Measurements from ENCODE around the gene EIF3I.
"Not testable (repeated sequence)": the region's sequence is repeated elsewhere in the genome, so short reads cannot be mapped to it uniquely, and the experiment has no call there.

EIF3I gene

DNA sequence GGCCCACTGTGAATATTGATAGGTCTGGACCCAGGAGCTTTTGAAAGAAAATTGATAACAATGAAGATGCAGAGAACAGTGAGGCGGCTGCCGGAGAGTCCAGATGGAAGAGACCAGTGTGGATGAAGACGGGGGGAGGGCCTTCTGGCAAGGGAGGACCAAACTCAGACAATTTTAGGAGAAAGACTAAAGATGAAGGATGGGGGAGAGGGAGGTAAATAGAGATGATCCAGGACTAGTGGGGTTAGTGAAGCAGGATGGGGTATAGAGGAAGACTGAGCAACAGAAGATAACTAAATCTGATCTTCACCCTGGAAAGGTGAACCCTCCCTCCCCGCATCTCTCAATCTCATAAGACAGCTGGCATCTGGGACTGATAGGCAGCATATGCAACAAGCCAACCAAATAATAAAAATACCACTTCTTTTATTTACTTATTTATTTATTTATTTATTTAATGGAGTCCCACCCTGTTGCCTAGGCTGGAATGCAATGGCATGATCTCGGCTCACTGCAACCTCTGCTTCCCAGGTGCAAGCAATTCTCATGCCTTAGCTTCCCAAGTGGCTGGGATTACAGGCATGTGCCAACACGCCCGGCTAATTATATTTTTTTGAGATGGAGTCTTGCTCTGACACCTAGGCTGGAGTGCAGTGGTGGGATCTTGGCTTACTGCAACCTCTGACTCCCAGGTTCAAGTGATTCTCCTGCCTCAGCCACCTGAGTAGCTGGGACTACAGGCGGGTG, 10.5 kb downstream of the EIF3I start:
- no peak for DNase-seq

- no peak for DNase-seq
Observed at GRCh38 chr1:32234792-32235191, 12.6 kb downstream of the EIF3I start.

DNA sequence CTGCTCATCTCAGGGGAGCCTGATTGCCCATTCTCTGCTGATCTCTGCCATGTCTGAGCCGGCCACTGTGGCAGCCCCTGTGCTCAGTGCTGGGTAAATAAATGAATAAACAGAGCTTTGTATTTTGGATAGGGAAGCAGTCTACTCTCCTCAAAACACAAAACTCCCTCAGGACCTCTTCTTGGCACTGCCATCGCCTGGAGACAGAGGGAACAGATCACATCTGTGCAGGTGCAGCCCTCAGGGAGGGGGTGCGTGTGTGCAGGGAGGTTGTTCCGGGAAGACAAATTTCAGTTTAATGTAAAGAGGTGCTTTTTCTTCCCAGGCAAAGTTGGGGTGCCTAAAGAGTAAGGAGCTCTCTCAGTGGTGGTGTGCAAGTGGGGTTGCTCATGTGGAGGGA, 17.1 kb downstream of the EIF3I start:
- DNase-seq: no peak

DNA sequence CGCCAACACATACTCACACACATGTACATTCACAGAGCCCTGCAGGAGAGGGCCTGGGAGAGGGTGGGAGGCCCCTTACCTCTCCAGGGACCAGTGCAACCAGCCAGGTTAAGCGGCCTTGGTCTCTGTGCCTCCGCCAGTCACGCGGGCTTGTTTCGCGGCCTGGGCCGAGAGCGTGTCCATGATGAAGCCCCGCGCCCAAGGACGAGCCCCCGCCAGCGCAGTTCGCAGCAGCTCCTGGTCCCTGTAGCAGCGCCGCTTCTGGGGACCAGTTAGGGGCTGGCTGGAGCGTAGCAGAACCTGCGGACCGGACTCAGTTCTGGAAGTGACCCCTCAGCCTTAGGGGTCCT, 17.6 kb downstream of the EIF3I start:
- no peak for DNase-seq

GRCh38 chr1:32240140-32240951, 18.1 kb downstream of the EIF3I start:
- DNase-seq: peak; percentile 9

GRCh38 chr1:32241001-32241763, 19.0 kb downstream of the EIF3I start:
- DNase-seq: no peak

- DNase-seq: no peak
Observed at GRCh38 chr1:32242341-32242851, 20.2 kb downstream of the EIF3I start.

DNA sequence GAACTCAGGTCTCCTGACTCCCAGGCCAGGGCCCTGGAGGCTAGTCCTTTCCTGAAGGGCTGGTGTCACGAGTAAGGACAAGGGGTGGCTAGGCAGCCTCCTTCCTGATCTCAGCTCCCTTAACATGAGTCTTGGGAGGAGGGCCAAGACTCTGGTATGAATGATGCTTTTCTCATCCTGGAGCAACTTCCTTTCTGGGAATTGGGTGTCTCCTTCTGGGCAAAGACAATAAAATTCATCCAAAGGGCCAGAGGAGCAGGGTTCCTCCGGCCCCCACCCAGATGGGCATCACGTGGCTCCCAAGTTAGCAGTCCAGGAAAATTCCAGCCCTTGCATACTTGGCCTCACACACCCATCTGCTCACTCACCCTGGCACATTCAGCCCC, 24.7 kb downstream of the EIF3I start, which contains the start of gene FAM167B:
Gene FAM167B, plus strand, starts transcription at position 335 of the 386 bp plus-strand sequence. CDS start 200 bp downstream, outside the sequence.
- no peak for DNase-seq

DNA sequence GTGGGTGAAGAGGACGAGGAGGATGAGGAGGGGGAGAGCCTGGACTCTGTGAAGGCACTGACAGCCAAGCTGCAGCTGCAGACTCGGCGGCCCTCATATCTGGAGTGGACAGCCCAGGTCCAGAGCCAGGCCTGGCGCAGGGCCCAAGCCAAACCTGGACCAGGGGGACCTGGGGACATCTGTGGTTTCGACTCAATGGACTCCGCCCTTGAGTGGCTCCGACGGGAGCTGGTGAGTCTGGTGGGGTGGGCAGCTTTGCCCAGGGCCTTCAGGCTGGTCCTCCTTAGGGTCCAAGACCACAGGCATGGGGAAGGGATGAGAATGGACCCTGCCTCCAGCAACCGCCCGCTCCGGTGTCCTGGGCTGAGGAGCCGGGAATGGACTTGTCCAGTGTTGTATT, 25.2 kb downstream of the EIF3I start:
- no peak for DNase-seq

DNA sequence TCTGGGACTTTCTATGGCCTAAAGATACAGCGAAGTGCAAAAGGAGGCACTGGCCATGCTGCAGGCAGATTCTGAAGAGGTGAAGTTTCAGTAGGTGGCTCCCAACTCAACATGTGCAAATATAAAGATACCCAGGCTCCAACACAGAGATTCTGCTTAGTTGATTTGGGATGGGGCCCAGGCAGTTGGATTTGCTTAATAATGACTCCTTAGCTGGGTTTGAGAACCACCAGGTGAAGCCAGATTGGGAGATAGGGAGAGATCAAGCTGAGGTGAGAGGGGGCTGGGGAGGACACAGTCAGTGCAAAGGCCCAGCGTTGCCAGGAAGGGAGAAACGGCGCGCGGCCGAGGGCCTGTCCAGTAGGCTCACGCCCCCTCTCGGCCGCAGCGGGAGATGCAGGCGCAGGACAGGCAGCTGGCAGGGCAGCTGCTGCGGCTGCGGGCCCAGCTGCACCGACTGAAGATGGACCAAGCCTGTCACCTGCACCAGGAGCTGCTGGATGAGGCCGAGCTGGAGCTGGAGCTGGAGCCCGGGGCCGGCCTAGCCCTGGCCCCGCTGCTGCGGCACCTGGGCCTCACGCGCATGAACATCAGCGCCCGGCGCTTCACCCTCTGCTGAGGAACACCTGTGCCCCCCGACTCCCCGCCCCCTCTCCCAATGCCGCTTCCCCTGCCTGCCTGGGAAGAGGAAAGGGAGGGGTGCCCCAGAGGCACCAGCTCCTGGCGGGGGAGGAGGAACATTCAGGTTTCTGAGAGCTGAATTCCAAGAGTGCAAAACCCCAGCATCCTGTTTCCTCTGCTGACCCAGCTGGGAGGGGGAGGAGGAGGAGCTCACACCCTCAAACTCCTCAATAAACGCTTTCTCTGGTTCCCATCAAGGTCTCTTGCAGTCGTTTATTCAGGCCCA, 26.0 kb downstream of the EIF3I start:
- peak; percentile 66 for DNase-seq

GRCh38 chr1:32249831-32250525, 27.8 kb downstream of the EIF3I start:
- DNase-seq: no peak

DNA sequence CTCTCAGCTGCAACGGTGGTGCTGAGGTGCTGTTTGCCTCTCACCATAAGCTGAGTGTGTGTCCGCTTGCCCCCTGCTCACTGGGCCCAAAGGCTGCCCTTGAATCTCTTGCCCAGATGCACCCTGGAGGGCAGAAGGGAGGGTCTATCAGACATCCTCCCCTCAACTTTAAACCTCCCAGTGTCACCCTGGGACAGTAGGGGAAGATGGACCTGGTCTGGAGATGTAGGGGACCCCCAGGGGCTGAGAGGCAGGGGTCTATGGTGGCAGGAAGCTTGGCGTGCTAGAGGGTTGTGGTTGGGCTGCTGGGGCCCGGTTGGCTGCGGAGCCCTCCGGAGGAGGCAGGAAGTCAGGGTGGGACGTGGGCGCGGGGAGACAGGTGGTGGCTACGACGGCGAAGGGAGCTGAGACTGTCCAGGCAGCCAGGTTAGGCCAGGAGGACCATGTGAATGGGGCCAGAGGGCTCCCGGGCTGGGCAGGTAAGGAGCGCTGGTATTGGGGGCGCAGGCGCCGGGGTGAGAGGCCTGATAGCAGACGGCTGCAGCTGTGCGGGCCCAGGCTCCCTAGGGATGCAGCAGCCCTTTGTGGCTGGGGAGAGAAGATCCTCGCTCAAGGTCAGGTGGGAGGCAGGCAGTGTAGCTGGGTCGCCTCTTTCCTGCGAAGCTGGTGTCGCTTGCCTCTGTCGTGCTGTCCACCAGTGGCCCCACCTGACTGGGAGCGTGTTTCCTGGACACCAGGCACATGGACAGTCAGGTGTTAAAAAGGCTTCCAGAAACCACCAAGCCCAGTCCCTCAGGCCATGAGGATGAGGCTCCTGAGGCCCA, 28.9 kb downstream of the EIF3I start, which contains the start of gene LCK:
Gene LCK, plus strand, starts transcription at position 373 of the 824 bp plus-strand sequence. CDS start 23,065 bp downstream, outside the sequence.
- no peak for DNase-seq

DNA sequence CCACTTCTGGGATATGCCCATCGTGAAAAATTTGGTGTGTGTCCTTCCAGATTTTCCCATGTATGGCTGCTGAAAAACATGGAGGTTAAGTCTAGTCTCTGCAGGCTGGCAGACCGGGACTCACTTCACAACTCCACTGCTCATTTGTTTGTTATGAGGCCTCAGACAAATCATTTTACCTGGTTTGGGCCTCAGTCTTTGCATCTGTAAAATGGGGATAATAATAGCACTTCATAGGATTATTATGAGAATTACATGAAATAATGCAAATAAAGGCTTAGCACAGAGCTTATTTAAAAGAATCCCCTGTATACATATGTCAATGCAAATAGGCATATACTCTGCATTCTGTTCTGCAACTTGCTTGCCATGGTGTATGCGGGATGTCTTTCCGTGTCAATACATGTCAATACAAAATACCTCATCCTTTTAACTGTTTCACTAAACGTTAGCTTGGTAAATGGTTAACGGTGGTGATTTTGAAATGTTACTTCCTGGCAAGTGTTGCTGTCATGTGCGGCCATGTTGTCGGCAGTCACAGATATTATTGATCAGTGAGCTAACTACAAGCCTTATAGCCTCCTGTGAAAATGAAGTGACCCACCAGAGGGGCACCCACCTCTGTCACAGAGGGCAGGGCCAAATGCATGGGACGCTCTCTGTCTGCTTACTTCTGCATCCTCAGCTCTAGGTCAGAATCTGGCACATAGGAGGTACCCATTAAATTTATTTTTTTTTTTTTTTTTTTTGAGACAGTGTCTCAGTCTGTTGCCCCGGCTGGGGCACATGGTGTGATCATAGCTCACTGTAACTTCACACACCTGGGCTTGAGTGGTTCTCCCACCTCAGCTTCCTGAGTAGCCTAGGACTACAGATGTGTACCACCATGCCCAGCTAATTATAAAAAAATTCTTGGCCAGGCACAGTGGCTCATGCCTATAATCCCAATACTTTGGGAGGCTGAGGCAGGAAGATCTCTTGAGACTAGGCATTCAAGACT, 33.2 kb downstream of the EIF3I start:
- no peak for DNase-seq

DNA sequence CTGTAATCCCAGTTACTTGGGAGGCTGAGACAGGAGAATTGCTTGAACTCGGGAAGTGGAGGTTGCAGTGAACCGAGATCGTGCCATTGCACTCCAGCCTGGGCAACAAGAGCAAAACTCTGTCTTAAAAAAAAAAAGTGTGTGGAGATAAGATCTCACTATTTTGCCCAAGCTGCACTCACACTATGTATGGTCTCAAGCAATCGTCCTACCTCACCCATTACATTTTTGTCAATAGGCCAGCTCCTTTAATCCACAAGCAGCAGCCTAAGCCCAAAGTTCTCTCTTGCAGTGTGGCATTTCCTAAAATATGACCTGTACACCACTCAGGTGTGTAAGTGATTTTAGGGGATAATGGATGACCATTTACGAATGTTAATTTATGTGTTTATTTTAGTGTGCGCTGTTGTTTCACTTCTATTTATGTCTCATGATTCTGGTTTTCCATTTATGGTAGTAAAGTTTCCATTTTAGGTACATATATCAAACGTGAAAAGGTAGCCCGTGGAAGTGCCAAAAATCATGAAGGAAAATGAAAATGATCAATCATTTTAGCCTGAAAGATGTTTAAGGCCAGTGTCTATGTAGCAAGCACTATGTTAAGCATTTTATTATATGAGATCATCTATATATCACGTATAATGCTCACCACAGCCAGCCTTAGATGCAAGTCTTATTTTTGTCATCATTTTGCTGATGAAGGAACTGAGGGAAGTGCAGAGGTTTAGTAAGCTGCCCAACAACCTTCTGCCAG, 34.4 kb downstream of the EIF3I start:
- no peak for DNase-seq

GRCh38 chr1:32257227-32257508, 35.0 kb downstream of the EIF3I start:
- no peak for DNase-seq

DNA sequence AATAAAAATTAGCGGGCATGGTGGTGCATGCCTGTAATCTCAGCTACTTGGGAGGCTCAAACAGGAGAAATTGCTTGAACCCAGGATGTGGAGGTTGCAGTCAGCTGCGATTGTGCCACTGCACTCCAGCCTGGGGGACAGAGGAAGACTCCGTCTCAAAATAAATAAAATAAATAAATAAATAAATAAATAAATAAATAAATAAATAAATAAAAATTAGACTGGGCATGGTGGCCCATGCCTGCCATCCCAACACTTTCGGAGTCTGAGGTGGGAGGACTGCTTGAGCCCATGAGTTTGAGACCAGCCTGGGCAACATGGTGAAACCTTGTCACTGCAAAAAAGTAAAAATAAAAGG, 41.0 kb downstream of the EIF3I start:
- DNase-seq: not testable (repeated sequence)

- DNase-seq: no peak
Observed at GRCh38 chr1:32263744-32264143, 41.5 kb downstream of the EIF3I start.

GRCh38 chr1:32265846-32266245, 43.6 kb downstream of the EIF3I start:
- no peak for DNase-seq

Data from NCI-H2081 treated with DMSO at 0.1 percent for 48 hours (cell line).